IPS DF 19.7 (cell line): ENCODE measurements around the gene GOLGA6L10.
"Not testable (repeated sequence)": the region's sequence is repeated elsewhere in the genome, so short reads cannot be mapped to it uniquely, and the experiment has no call there.

Source experiments
- DNase-seq: peaks from one replicate; pipeline ENCODE4 v3.0.0-alpha.2; 2013; ENCODE audit warnings: low read depth, low spot score

GOLGA6L10 gene

GRCh38 chr15:82318281-82318680 is 31.0 kb downstream of the GOLGA6L10 start:
- DNase-seq = not testable (repeated sequence)

- not testable (repeated sequence) for DNase-seq
Measured at GRCh38 chr15:82317516-82317915, 31.8 kb downstream of the GOLGA6L10 start.

- DNase-seq = no peak
Measured at GRCh38 chr15:82317091-82317489, 32.2 kb downstream of the GOLGA6L10 start.

- DNase-seq = not testable (repeated sequence)
Measured at GRCh38 chr15:82316247-82317090, 32.8 kb downstream of the GOLGA6L10 start.

GRCh38 chr15:82315519-82316246 is 33.6 kb downstream of the GOLGA6L10 start:
- DNase-seq = no peak

GRCh38 chr15:82314769-82315518 is 34.3 kb downstream of the GOLGA6L10 start:
- no peak for DNase-seq

- not testable (repeated sequence) for DNase-seq
Measured at GRCh38 chr15:82313951-82314768, 35.1 kb downstream of the GOLGA6L10 start.

GRCh38 chr15:82313446-82313845 is 35.8 kb downstream of the GOLGA6L10 start:
- no peak for DNase-seq

GRCh38 chr15:82312586-82313349 is 36.5 kb downstream of the GOLGA6L10 start:
- DNase-seq = no peak

GRCh38 chr15:82311321-82311720 is 38.0 kb downstream of the GOLGA6L10 start:
- not testable (repeated sequence) for DNase-seq

- no peak for DNase-seq
Measured at GRCh38 chr15:82309802-82310201, 39.5 kb downstream of the GOLGA6L10 start.

- DNase-seq = no peak
Measured at GRCh38 chr15:82307714-82308081, 41.6 kb downstream of the GOLGA6L10 start.

- no peak for DNase-seq
Measured at GRCh38 chr15:82306791-82307713, 42.2 kb downstream of the GOLGA6L10 start.

- DNase-seq = no peak
Measured at GRCh38 chr15:82305621-82306048, 43.6 kb downstream of the GOLGA6L10 start.

- DNase-seq = no peak
Measured at GRCh38 chr15:82304778-82305090, 44.5 kb downstream of the GOLGA6L10 start.

GRCh38 chr15:82303956-82304777 is 45.1 kb downstream of the GOLGA6L10 start:
- DNase-seq = no peak

- no peak for DNase-seq
Measured at GRCh38 chr15:82301296-82302016, 47.8 kb downstream of the GOLGA6L10 start.

GRCh38 chr15:82300883-82301282 is 48.4 kb downstream of the GOLGA6L10 start:
- DNase-seq = no peak
